Raji (cell line): Measurements from ENCODE around the gene FOSL2.

Source experiments
- POLR2A ChIP-seq: IDR thresholded peaks from 2 replicates; pipeline ENCODE4 v1.6.1; 2011; ENCODE audit warnings: low read depth, low read length, control low read depth; ENCODE audit not compliant: insufficient read depth

Gene FOSL2

GRCh38 chr2:28378679-28379584 lies 13.7 kb upstream of the FOSL2 start:
- no peak for TF ChIP-seq POLR2A

GRCh38 chr2:28380219-28380618 lies 12.4 kb upstream of the FOSL2 start:
- TF ChIP-seq POLR2A, result no peak

DNA sequence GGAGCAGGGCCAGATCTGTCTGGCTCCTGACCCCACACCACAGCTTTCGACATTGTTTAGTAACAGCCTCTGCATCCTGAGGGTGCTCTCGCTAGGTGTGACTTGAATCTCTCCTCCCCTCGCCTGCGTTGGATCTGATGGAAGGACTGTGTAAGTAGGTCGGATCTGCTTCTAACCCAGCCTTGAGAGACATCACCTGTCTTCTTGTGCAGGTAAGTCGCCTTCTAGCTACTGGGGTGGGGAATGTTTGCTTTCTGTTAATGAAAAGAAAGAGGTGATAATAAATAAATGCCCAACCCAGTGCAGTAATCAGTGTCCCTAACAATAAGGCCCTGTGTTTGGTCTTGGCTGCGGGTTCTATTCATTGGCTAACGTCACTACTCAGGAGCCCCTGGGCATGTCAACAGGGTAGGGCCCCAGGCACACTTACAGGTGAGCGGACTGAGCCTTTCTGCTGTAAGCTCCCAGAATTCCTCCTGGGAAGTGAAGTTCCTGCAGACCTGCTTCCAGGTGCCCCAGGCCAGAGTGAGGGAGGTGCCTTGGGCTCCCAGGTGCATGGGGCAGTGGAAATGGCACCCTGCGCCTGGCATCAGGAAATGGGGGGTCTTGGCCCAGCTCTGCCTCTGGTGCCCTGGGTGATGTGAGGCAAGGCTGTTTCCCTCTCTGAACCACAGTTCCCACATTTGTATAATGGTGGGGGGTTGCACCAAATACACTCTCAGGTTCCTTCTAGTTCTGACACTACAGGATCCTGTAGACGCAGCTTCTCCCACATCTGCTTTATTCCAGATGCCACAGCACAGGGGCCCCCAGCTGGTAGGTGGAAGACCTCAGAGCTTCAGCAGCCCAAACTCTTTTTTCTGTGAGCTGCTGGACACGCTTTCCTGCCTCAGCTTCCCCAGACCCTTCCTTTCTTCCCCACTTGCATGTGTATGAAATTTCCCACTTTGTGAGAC lies 11.2 kb upstream of the FOSL2 start:
- no peak for TF ChIP-seq POLR2A

DNA sequence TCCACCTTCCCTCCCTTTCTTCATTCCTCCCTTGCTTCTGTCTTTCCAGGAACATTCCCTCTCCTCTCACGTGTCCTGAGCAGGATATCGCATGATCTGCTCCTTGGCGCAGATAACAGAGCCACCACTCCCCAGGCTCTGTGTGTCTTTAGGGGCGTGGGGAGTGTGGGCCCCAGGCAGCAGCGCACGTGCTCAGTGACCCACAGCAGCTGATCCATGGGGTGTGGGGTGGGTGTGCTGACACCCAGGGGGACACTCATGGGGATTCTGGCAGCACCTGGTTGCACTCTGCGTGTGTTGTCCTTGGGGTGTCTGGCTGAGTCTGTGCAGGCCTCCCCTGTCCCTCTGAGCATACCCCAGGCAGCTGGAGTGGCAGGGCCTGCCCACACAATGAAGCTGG lies 9.9 kb upstream of the FOSL2 start:
- no peak for TF ChIP-seq POLR2A

GRCh38 chr2:28387082-28387960 lies 5.3 kb upstream of the FOSL2 start:
- TF ChIP-seq POLR2A, result no peak

- no peak for TF ChIP-seq POLR2A
These were observed 3.0 kb upstream of the FOSL2 start for GRCh38 chr2:28389399-28390240.

DNA sequence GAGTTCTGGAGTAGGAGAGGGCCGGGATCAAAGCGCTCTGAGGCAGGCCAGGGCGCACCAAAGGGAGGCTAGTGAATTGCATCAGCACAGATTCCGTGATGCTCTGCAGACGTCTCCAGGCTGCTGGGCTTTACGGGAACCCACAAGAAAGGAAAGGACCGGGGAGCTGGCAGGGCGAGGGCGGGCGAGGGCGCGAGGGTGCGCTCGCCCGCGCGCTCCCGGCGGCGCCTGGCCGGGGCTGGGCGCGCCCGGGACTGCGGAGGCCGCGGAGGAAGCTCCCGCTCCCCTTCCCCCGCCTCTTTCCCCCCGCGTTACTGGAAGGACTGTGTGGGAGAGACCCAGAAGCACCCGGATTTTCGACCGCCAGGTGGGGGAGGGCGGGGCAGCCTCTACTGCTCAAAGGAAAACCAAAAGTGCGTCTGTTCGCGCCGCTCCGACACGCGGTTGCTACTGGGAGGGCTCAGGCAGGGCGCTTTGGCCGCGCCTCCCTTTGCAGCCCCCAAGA lies 2.4 kb upstream of the FOSL2 start:
- no peak for TF ChIP-seq POLR2A

DNA sequence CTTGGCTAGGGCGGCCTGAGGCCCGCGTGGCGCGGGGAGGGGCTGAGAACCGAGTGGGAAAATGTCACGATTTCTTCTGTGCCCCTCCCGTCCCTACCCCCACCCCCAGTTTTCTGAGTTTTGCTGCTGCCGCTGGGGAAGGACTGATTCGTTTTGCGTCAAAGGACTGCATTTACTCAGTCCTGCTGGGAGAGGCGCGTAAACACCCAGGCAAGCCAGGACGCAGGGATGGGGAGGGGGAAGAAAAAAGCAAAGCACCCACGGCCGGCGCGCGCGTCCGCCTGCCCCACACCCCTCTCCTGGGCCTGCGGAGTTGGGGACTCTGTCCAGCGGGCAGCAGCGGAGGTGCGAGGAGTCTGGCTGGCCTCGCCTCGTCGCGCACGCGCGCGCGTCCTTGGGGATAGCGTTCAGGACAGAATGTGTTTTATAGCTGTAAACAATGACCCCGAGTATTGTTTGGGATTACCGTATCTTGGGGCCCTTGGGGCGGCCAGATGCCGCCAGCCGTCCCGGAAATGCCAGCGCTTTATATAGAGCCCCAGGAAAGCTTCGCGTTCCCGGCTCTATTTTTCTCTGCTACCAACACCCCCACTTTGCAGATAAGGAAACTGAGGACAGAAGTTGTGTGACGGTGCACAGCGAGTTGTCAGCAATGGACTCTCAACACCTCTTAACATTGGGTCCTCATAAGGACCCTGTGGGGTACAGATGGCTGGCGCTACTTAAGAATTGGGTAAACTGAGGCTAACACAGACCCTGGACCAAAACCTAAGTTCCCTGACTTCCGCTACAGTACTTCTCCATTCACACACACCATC lies 1.7 kb upstream of the FOSL2 start:
- TF ChIP-seq POLR2A, result no peak

GRCh38 chr2:28391564-28392296 lies 928 bp upstream of the FOSL2 start:
- TF ChIP-seq POLR2A, result peak; percentile 38; the same call in 1 of the 2 replicates

GRCh38 chr2:28393114-28393836 lies 617 bp downstream of the FOSL2 start:
- no peak for TF ChIP-seq POLR2A

GRCh38 chr2:28394331-28394877 lies 1.7 kb downstream of the FOSL2 start:
- TF ChIP-seq POLR2A, result no peak

- no peak for TF ChIP-seq POLR2A
These were observed 2.3 kb downstream of the FOSL2 start for GRCh38 chr2:28394997-28395333.
